Globus pallidus (tissue), 1 donor: Measurements from ENCODE around the gene NOXO1.
"Not testable (repeated sequence)": the region's sequence is repeated elsewhere in the genome, so short reads cannot be mapped to it uniquely, and the experiment has no call there.

ENCODE experiments used
- DNase-seq: peaks from one replicate; pipeline ENCODE4 v3.0.0-alpha.2; 2015; ENCODE audit warnings: low spot score

NOXO1 gene

DNA sequence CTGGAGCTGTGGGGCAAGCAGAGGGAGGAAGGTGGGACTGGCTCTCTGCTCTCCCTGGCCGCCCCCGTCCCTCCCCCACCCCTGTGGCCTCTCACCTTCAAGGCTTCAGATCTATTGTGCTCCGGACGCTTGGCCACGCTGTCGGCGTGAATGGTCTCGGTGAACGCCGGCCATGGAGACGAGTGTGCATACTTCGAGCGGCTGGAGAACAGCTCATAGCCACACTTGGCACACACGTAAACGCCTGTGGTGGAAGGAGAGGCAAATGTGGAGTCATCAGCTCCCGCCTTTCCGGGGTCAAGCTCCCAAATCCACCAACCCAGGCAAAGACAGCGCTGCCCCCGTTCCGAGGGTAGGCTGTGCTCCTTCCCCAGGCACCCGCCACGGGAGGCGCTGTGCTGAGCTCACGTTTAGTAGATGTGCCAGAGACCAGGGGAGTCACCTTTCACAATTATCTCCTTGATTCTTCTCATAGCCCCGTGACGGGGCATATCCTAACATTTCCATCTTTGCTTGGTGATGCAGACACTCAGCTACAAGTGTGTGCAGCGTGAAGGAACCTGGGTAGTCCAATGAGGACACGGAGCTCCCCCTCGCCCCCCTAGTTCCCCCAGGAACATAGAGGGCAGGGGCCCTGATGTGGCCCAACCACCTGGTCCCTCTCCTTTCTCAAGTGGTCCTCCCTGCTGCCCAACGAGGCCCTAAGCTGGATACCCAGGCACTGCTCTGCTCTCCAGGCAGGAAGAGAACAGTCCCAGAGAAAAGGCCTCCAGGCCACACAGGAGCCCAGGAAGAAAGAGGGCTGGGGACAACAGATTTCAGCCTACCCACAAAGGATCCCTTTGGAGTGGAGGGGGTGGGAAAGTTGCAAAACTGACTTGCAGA, 39.9 kb downstream of the NOXO1 start:
- no peak for DNase-seq

DNA sequence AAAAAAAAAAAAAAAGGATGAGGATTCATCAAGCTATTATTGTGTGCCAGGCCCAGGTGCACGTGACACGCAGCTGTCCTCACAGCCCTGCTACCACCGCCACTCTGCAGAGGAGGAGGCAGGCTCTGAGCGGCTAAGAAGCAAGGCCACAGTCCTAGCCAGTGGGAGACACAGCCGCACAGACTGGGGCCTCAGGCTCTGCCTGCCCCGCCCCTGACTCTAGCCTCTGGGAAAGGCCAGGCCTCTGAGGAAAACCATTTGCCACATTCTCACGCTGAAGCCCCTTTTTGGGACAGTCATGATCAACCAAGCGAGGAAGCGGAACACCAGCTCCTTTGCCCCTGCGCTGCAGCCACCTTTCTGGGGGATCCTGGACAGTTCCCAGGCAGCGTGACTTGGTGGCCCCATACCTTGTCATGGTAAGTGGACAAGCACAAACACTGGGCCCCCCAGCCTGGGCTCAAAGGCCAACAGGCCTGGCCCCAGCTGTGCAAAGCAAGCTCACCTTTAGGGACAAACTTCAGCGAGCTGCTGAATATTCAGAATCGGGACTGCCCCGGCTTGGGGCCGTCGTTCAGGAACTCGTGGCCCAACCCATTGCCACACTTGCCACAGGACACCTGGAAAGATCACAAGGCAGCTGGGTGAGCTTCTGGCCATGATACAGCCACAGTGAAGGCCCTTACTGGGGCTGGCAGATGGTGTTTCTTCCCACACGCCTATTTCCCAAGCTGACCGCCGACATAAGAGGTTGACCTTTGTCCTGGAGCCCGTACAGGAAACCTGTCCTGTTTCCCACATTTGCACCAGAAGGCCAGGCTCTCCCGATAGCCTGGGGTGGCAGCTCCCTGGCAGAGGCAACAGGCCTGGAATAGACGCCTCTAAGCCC, 40.8 kb downstream of the NOXO1 start:
- no peak for DNase-seq

DNA sequence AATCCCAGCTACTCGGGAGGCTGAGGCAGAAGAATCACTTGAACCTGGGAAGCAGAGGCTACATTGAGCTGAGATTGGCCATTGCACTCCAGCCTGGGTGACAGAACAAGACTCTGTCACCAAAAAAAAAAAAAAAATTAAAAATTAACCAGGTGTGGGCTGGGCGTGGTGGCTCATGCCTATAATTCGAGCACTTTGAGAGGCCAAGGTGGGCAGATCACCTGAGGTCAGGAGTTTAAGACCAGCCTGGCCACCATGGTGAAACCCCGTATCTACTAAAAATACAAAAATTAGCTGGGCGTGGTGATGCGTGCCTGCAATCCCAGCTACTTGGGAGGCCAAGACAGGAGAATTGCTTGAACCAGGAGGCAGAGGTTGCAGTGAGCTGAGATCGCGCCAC, 41.4 kb downstream of the NOXO1 start:
- DNase-seq, result not testable (repeated sequence)

DNA sequence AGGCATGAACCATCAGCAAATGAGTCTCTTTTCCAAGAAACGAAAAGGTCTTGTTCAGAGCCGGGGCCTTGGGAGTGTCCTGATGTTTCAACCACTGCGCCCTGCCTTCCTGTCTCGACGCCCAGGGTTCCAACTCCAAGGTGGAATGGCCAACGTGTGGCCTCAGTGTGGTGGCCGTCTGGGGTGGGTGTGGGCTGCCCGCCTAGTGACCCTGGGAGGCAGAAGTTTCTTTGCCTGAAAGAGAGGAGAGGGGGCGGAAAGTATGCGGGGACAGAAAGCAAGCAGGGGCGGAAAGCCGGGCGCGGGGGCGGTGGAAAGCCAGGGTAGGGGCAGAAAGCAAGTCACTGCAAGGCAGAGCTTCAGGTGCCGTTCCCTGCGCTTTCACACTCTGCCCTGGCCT, 42.4 kb downstream of the NOXO1 start:
- no peak for DNase-seq

DNA sequence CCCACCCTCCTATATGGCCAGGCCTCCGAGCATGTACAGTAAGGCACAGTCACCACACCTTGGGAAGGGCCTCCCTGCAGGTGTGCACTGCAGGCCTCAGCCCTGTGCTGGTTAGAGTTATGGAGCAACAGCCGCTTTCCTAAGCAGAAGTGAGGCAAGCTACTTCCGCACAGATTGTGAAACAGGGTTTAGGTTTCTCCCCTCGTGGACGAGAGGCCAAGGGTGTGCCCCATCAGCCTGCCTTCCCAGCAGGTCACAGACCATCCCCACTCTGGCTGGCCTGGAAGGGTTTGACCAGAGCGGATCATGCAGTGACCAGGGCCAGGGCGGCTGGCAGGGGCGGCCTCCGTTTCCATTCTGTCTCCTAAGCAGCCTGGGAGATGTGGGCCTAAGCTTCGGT, 43.0 kb downstream of the NOXO1 start:
- DNase-seq, result no peak

DNA sequence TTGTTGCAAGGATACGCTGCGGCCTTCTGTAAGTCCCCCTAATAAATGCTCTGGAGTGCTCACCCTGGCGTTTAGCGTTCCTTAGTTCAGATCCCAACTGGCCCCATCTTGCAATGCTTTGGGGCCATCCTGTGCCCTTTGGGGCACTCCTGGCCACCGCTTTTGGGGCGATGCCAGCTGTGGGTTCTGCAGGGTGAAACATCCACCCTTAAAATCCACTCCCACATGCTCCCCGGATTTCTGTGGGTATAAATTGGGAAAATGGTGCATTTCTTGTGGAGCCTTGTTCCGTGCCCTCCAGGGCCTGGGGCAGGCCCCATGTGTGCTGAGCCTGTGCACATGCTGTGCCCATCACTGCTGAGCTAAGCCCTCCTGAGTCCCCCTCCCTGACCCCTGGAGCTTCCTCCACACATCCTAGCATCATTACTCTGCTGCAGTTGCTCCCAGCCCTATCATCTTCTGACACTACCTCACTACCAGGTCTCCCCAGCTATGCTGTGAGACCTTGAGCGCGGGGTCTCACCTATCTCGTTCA, 44.3 kb downstream of the NOXO1 start:
- no peak for DNase-seq

DNA sequence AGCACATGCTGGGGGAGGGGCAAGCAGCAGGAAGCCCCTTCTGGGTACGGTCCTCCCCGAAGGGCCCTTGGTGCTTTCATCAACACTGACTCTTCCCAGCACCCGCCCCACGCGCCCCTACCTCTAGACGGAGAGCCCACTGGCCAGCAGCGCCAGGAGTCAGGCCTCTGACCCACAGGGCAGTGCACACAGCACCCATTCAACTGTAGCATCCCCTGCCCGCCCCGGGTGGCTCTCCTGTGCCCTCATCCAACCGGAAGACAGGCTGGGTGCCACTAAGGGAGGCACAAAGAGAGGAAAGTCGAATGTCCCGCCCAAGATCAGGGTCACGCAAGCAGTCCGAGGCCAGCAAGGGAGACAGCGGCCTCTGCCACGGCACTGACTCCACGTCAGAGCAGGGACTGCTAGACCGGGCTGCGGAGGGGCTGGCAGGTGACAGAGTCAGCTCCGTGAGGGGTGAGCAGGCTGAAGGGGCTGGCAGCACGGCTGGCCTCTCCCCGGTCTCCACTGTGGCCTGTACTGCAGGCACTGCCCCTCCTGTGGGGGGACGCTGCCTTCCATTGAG, 48.1 kb downstream of the NOXO1 start:
- DNase-seq, result no peak

DNA sequence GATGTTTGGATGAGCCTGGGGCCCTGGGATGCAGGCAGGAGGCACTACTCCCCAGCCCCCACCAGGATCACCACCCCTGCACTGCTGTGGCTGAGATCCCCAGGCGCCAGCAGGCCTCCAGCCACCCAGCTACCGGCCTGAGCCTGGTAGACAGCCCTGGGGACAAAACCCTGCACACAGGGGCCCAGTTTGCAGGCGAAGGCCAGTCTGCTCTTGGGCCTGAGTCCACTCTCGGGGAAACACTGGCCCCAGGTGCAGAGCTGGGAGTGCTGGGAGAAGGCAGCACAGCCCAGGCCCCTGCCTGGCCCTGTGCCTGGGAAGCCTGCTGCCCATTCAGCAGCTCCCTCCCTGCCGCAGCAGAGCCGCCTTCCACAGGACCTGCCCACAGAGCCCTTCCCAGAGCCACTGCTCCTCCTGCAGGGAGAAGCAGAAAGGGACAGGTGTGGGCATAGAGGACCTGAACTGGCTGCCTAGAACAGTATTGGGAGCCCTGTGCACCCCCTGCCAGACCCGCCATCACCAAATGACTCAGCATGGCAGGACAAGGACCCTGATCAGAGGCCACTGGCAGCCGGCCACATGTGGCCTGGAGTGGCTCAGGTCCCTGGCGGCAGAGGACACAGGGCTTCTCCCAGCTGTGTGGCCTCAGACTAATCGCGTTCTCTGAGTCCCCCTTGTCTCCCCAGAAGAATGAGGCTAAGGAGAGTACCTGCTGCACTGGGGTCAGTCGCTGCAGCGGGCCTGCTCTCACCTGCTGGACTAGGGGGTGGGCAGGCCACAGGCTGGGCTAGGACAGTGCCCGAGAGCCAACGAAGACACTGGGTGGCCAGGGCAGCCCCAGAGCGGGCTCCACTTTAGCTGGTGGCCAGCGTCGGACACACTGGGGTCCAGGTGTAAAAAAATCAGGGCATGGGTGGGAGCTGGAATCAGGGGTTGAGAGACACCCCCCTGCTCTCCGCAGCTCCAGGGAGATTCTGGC, 48.9 kb downstream of the NOXO1 start:
- no peak for DNase-seq

DNA sequence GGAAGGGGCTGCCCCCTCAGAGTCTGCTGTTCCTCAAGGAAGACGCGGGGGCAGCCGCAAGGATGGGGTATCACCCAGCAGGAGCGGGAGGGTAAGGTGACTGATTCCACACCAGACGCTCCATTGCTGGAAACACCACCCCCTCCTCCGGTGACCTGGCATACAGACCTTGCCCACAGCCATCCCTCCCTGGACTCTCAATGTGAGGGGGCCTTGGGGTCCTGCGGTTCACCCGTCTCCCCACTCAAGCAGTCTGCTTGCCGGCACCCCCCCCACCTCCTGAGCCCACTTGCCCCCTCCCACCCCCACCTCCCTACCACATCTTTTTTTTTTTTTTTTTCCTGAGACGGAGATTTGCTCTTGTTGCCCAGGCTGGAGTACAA, 50.9 kb downstream of the NOXO1 start:
- DNase-seq, result no peak

DNA sequence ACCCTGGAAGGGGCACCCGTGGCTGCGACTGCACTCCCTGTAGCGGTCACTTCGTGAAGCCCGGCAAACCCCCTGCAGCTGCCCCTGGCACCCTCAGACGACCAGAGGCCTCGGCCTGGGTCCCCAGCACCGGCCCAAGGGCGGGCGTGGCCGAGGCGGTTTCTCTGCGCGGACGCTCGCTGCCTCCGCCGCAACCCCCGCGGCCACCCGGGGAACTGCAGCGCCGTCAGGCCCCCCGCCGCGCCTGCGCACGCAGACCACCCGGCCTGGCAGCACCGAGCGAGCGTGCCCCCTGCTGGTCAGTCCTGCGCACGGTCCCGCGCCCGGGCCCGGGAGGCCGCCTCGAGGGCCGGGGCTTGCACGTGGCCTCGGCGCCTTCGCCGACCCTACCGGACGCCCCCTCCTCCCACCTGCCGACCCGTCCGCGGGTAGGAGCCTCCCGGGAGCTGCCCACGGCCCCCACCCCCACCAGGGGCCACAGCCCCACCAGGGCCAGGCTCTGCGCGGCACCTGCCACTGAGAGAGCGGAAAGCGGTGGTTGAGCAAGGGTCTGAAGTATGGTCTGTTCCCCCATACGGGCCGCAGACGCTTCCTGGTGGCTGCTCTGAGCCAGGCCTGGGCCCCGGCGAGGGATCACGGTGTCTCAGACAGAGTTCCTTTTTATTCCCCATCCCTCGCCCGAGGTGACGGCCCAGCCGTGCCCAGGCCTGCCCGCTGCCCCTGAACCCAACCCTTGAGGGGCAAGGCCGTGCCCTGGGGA, 51.5 kb downstream of the NOXO1 start:
- DNase-seq, result peak; percentile 77

DNA sequence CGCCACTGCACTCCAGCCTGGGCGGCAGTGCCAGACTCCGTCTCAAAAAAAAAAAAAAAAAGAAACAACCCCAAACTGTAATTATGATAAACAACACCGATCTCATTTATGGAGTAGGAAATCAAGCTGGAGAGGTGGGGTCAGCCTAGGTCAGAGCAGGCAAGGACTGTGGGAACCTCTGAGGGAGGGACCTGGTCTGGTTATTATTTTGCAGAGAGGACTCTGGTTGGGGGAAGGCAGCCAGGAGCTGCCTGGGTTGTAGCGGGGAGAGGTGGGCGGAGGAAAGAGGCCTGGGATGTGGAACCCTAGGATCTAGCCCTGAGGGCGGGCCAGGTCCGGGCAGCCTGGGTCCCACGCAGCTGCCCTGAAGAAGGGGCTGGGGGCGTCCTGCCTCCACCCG, 52.2 kb downstream of the NOXO1 start:
- DNase-seq, result no peak
